Activated CD8-positive, alpha-beta memory T cell treated with anti-CD3 and anti-CD28 coated beads for 36 hours (primary cell): ENCODE measurements around the gene CD200R1L. TPM values are rescaled to one million over a fixed set of nuclear protein-coding genes. Genes with fewer than 3 reads are reported as not detected.

ENCODE experiments used
- CTCF ChIA-PET: fragments of 350-600 bp; sonication (Branson Sonifier 250); formaldehyde crosslinking; loops from one replicate; lab custom pipeline; 2021; ENCODE audit warnings: antibody characterized with exemption; lab: Charles Lee
- POLR2A ChIA-PET: fragments of 350-600 bp; sonication (Branson Sonifier 250); formaldehyde crosslinking; loops from one replicate; lab custom pipeline; 2021; ENCODE audit warnings: antibody characterized with exemption; lab: Charles Lee
- total RNA-seq, 2 experiments: library from RNA; stranded (reverse); gene quantifications; one replicate each; pipeline ENCODE4 v1.2.3, GENCODE V29; 2021

Gene CD200R1L
- total RNA-seq, 2 experiments from 2014 or later, result not detected

- POLR2A ChIA-PET, result interaction anchor here (0.6 kb wide), 1 partner anchor 264 kb away, joined by 3 read pairs; no protein-coding TSS in a partner anchor
- CTCF ChIA-PET, result interaction anchor here (0.6 kb wide), 1 partner anchor 84 kb away, joined by 3 read pairs; no protein-coding TSS in a partner anchor
Observed at GRCh38 chr3:112829046-112829445, 17.6 kb downstream of the CD200R1L start.

DNA sequence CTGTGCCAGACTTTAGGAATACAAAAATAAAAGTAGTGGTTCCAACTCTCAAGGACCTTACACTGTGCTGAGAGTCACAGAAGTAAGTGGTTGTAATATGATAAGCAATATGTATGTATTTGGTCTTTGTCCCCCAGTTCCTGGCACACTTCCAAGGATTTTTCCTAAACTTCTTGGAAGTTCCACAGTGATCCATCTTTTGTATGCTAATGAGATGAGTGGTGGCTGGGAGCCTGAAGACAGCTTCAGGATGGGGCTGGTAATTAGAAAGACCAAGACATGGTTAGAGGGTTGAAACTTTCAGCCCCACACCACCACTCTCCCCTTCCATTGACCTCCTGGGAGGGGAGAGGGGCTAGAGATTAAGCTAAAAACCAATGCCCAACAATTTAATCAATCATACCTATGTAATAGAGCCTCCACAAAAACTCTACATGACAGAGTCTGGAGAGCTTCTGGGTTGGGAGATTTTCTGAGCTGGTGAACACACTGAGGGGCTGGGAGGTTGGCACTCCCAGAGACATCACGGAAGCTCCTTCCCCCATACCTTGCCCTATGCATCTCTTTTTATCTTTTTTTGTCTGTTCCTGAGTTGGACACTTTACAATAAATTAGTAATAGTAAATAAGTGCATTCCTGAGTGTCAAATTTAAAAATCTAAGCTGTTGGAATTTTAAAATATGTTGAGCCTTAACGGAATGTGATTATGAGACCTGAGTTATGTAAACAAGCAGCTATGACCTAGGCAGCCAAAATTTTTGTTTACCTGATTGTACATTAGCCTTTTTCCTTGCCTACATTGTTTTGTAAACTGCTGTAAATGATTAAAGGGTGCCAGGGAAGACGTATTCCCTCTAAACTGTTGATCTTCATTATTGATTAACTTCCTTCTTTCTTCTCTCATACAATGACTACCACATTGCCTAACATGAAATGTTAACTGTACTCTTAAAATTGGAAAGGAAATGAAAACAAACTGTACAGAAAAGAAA, 24.3 kb downstream of the CD200R1L start:
- CTCF ChIA-PET, result interaction anchor here (1.6 kb wide), 1 partner anchor 25 kb away, joined by 3 read pairs; no protein-coding TSS in a partner anchor
- POLR2A ChIA-PET, result no interaction called here

GRCh38 chr3:112818289-112818688, 28.4 kb downstream of the CD200R1L start:
- CTCF ChIA-PET, result no interaction called here
- POLR2A ChIA-PET, result no interaction called here

GRCh38 chr3:112817797-112818196, 28.9 kb downstream of the CD200R1L start:
- ChIA-PET CTCF (no interaction called here), POLR2A (no interaction called here)

DNA sequence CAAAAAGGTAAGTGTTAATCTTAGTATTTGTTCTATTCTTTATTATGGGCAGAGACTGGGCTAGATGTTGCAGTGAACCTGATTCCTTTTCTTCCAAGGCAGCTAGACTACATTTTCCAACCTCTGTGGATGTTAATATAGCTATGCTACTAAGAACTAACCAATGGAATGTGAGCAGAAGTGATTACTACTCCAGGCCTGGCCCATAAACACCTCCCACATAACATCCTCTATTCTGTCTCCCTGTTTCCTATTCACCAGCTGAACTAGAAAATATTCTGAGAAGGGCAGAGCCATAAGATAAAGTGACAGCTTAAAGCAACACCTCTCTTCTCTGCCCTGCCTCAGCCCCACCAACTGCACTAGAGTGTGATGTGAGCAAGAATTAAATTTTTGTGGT, 29.4 kb downstream of the CD200R1L start:
- ChIA-PET POLR2A (no interaction called here), CTCF (interaction anchor here (1.5 kb wide), 1 partner anchor 10 kb away, joined by 3 read pairs; no protein-coding TSS in a partner anchor)

DNA sequence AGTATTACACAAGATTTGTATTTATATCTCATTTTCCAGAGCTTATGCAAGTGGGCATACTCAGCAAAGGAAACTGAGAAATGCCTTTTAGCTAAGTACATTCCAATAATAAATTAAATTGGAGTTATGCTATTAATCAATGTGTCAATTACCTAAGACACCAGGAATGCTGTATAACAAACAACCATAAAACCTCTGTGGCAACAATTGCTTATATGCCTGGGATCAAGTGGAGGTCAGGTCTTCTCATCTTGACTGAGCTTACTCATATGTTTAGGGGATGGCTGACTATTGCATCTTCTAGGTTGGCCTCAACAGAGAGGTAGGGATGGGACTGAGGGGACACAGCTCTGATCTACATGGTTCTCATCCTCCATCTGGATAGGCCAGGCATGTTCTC, 30.7 kb downstream of the CD200R1L start:
- POLR2A ChIA-PET, result no interaction called here
- CTCF ChIA-PET, result interaction anchor here (0.9 to 1.5 kb wide), 2 partner anchors 8 to 81 kb away, joined by 3 read pairs; no protein-coding TSS in a partner anchor

DNA sequence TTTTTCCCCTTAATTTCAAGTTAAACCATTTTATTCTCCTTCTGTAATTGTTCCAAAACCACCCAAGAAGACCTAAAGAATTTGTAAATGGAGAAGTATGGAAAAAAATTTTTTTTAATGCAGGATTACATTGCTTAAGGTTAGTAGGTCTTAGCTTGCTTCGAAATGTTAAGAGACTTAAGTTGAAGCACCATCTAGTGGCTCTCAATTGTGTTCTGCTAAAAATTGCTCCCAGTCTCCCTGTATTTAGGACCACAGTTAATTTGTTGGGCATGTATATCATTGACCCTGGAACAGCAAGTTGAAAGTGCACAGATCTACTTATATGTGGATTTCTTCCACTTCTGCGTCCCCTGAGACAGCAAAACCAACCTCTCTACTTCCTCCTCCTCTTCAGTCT, 32.4 kb downstream of the CD200R1L start:
- ChIA-PET CTCF (no interaction called here), POLR2A (no interaction called here)

DNA sequence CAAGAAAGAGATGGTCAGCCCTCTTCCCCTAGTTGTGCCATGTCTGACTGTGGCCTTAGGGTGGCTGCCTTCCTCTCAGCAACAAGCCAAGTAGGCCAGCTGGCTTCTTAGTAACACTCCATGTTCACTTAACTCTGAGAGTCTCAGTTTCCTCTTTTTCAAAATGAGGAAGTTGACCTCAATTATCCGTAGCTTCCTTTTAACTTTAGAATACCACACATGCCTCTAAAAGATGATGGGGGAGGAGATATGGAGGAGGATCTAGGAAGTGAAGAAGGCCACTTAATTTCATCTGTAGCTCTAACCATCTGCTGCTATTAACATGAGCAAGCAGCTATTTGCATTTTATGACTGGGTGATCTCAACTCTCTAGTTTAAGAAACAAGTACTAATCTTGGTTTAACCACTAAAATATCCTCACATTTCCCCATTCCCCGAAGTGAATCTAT, 32.9 kb downstream of the CD200R1L start:
- CTCF ChIA-PET, result no interaction called here
- POLR2A ChIA-PET, result no interaction called here

DNA sequence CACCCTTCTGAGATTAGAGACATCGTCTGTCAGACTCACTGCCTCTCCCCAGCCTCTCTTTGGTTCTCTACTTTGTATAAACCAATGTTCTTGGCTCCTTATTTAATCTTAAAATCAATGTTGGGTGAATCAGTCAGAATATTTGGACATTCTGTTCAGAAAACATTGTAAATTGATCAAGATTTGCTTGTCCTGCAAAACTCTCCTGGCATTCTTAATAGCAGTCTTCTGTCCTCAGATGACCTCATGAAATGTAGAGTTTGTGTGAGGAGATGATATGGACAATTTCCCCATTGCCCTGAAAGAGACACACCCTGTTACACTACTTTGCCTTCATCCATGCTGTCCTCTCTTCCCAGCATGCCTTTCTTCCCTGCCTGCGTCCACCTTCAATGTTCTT, 33.6 kb downstream of the CD200R1L start:
- POLR2A ChIA-PET, result no interaction called here

GRCh38 chr3:112811917-112812660, 34.6 kb downstream of the CD200R1L start:
- CTCF ChIA-PET, result interaction anchor here (0.8 kb wide), 1 partner anchor 14 kb away, joined by 6 read pairs; no protein-coding TSS in a partner anchor
- POLR2A ChIA-PET, result no interaction called here

More for the DNA sequence above, 33.6 kb downstream of the CD200R1L start:
- CTCF ChIA-PET, result no interaction called here

DNA sequence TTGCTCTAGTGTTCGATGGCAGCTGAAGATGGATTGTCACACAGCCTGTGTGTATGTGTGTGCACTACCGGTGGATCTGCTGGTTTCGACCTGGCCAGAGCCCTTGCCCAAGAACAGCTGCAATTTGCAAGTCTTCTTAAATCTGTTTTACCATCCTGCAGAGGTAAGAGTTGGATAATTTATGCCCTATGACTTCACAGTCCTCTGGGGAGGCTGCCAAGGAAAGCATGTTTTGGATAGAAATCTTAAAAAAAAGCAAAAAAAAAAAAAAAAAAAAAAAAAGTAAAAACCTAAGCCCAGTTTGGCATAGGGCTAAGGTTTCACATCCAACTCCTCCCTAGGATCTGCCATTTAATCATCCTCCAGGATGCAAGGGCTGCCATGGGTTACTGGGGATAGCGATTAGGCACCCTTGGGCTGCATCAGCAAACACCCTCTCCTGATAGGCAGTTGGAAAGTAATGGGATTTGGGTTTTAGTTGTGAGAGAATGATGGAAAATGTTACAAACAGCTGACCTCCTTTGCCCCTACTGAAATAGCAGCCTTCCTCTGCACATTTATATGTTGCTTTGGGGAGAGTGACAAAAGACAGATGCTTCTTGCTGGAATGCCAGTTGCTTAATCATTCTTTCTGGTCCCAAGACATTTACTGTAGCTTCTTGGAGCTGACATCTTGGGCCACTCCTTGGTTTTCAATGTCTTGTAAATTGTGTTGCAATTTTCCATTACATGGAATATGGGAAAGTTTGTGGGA, 35.4 kb downstream of the CD200R1L start:
- POLR2A ChIA-PET, result no interaction called here
- CTCF ChIA-PET, result interaction anchor here (0.8 kb wide), 1 partner anchor 13 kb away, joined by 6 read pairs; no protein-coding TSS in a partner anchor

- CTCF ChIA-PET, result no interaction called here
Observed at GRCh38 chr3:112810561-112810960, 36.1 kb downstream of the CD200R1L start.

DNA sequence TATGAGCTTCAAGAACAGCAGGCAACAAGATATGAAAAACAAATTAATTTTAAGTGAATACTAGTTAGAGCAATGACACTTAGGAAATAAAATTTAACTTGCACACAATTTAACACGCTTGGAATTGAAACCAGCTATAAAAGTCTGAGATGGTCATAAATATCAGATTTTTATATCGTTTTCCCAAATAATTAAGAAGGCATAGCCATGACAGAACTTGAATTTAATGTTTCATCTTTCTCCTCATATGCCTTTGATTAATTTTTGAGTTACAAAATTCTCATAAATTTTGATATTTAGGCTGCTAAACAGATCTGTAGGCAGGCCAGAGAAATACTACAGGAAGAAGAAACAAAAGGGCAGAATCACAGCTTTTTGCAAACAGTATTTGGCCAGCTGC, 38.5 kb downstream of the CD200R1L start:
- ChIA-PET CTCF (interaction anchor here (1.3 to 1.5 kb wide), 2 partner anchors 9 to 73 kb away, joined by 3 to 5 read pairs; no protein-coding TSS in a partner anchor), POLR2A (no interaction called here)

More at GRCh38 chr3:112810561-112810960, 36.1 kb downstream of the CD200R1L start:
- POLR2A ChIA-PET, result no interaction called here

DNA sequence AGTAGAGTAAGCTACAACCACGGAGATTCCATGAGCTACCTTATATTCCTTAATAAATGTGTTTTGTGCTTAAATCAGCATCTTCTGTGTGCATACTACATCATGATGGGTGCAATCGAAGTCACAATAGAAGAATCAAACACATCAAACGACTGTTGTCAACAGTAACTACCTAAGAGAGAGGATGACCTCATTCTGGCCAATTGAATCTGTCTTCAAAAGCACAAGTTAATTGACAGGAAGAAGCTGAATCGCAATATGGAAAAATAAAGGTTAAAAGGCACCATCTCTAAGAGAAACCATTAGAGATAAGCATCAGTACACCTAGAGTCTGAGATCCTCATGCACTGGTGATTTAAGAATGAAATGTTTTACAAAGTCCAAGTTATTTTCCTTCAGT, 39.0 kb downstream of the CD200R1L start:
- POLR2A ChIA-PET, result no interaction called here
- CTCF ChIA-PET, result interaction anchor here (1.3 to 1.5 kb wide), 2 partner anchors 9 to 73 kb away, joined by 3 to 5 read pairs; no protein-coding TSS in a partner anchor

DNA sequence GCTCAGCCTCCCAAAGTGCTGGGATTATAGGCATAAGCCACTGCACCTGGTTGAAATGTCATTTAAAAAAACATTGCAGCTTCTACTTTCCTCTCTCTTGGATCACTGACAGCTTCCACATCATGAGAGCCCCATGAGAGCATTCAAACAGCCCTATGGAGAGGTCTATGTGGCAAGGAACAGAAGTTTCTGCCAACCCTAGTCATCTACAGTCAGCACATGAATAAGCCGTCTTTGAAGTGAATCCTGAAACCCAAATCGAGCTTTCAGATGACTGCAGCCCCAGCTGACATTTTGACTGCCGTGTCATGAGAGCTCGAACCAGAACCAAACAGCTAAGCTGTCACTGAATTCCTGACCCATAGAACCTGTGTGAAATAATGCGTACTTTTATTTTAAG, 39.8 kb downstream of the CD200R1L start:
- ChIA-PET POLR2A (no interaction called here), CTCF (interaction anchor here (1.2 to 1.5 kb wide), 3 partner anchors 10 to 72 kb away, joined by 3 to 5 read pairs (median 3); no protein-coding TSS in a partner anchor)

DNA sequence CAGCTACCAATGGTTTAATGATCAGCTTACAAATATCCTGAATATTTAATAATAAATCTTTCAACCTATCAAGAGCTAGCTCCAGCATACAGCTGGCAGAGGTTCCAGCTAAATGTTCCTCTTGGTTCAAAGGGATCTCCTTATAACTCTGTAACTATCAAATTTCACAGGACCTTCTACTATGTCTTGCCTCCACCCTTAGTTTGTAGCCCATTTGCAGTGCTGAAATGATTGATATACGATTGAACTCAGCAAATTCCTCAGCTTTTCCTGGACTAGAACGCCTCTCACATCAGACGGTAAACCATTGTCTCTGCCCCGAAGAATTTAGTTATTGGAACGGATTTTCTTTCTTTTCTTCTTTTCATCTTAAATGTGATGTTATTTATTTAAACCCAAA, 41.5 kb downstream of the CD200R1L start:
- CTCF ChIA-PET, result no interaction called here
- POLR2A ChIA-PET, result no interaction called here

DNA sequence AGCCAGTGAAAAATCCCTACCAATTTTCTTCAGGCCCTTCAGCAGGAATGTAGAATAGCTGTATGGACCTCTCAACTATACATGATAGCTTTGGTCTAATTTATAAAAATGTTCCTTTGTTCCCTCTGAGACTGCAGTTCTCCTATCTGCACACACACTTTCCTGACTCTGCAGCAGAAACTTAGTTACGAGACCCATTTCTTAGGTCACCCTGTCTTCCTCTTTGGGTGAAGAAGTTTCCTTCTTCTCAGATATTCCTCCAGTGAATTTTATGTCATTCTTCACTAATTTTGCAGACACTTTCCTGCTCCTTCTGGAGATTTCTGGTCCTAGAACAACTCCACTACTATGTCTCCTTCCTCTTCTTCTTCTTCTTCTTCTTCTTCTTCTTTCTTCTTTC, 42.6 kb downstream of the CD200R1L start:
- ChIA-PET POLR2A (no interaction called here), CTCF (no interaction called here)

GRCh38 chr3:112803467-112803866, 43.2 kb downstream of the CD200R1L start:
- POLR2A ChIA-PET, result no interaction called here
- CTCF ChIA-PET, result no interaction called here

DNA sequence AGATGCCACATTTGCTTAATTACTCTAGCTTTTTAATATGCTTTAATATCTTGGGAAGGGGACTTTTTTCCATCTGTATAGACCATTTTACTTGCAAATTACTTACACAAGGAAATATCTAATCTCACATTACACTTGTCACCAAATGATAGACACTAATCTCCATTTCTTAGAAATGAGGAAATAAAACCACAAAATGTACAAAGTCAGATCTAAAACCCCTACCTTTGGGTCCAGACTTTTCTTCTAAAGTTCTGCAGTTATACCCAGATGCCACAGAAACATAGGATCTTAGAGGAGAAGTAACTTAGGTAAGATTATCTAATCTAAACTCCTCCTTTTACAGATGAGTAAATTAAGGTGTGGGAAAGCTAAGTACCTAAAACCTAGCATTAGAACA, 44.3 kb downstream of the CD200R1L start:
- POLR2A ChIA-PET, result no interaction called here

More for the DNA sequence above, 44.3 kb downstream of the CD200R1L start:
- CTCF ChIA-PET, result no interaction called here
